Measurements from ENCODE around the gene NKAIN1. TPM values are rescaled to one million over a fixed set of nuclear protein-coding genes. Genes with fewer than 3 reads are reported as not detected.

NKAIN1 gene
- total and polyA plus RNA-seq, 2 experiments from 2014 or later: 14.7 to 56.7 TPM

- Histone ChIP-seq H4K20me1 (replicated peaks; ENCODE audit: insufficient read depth) (no peaks in the 10 kb centered on the region; the same call in 1 of the 2 replicates), H3K4me3 (no peak overlapping the region), H3K79me2 (replicated peaks; ENCODE audit: insufficient read depth) (no peaks in the 10 kb centered on the region), H3K4me2 (no peak overlapping the region), H2AFZ (no peak overlapping the region), H3K4me1 (ENCODE audit: insufficient read depth) (no peaks in the 10 kb centered on the region; the same call in 1 of the 2 replicates), H3K9me2 (ENCODE audit: insufficient read depth) (no peaks in the 10 kb centered on the region), H3K27me3 (ENCODE audit: insufficient read depth) (no peaks in the 10 kb centered on the region), H3F3A (replicated peaks; ENCODE audit: low read depth) (0 out of 2 replicates have a peak, but pooled peaks cover 10% of the 10 kb centered on the region), H3K27ac (ENCODE audit: low read depth) (no peak overlapping the region), H3K36me3 (ENCODE audit: insufficient read depth) (no peaks in the 10 kb centered on the region)
- H3K9me3 Mint-ChIP-seq: peaks cover 14% of the 10 kb centered on the region
- H3K36me3 Mint-ChIP-seq (ENCODE audit: low read depth): peaks cover 25% of the 10 kb centered on the region
- peaks cover 4% of the 10 kb centered on the region for H3K27me3 Mint-ChIP-seq (ENCODE audit: insufficient read depth, low read depth, poor library complexity)
- no peaks in the 10 kb centered on the region; the same call in 1 of the 3 replicates for H3K4me1 Mint-ChIP-seq
- DNase-seq (ENCODE audit: low spot score) (no peak), ATAC-seq (no peak)
- TF ChIP-seq REST (IDR thresholded peaks at IDR 0.05; ENCODE audit: unreplicated experiment) (no peak), EZH2 (IDR thresholded peaks at IDR 0.05; ENCODE audit: low read depth, unreplicated experiment) (no peak), CREB1 (CRISPR knock-in tag; IDR thresholded peaks at IDR 0.05; ENCODE audit: low read depth) (no peak), ZNF331 (CRISPR knock-in tag; IDR thresholded peaks at IDR 0.05; ENCODE audit: low read depth) (no peak), ETS1 (IDR thresholded peaks at IDR 0.05) (no peak), CTCF (conservative IDR thresholded peaks at IDR 0.05; ENCODE audit: low read depth in 2 of 2) (no peak), STAT1 (IDR thresholded peaks at IDR 0.05; ENCODE audit: unreplicated experiment) (no peak), NANOG (IDR thresholded peaks at IDR 0.05; ENCODE audit: borderline replicate concordance) (no peak), ZNF114 (CRISPR knock-in tag; IDR thresholded peaks at IDR 0.05) (no peak), EZH2phosphoT487 (IDR thresholded peaks at IDR 0.05; ENCODE audit: unreplicated experiment) (no peak), JUNB (IDR thresholded peaks at IDR 0.05; ENCODE audit: unreplicated experiment) (no peak), ZNF462 (CRISPR knock-in tag; IDR thresholded peaks at IDR 0.05) (no peak), POLR2AphosphoS5 (IDR thresholded peaks at IDR 0.05; ENCODE audit: low read depth) (no peak)
- no peak overlapping the region for H3K27ac Mint-ChIP-seq
- H3K4me3 Mint-ChIP-seq: no peak overlapping the region
Observed at GRCh38 chr1:31180338-31180737, 59.3 kb downstream of the NKAIN1 start.

All from GM23338 (cell line).